SK-N-SH (cell line): ENCODE data around the gene PPP4R3A. TPM values are rescaled to one million over a fixed set of nuclear protein-coding genes. Genes with fewer than 3 reads are reported as not detected.

Experiments
- CTCF ChIA-PET: fragments of 300-600, 350-600 bp; formaldehyde crosslinking; extraction: SDS; loops from one replicate; lab custom pipeline; 2021; lab: Yijun Ruan, JAX
- POLR2A ChIA-PET: fragments of 350-600 bp; sonication (Branson Sonifier 250); formaldehyde crosslinking; extraction: SDS; loops from one replicate; lab custom pipeline; 2020; ENCODE audit warnings: antibody characterized with exemption, inconsistent platforms; lab: Yijun Ruan, JAX
- DNase-seq: peaks from one replicate; pipeline ENCODE4 v3.0.0; 2012
- H2AFZ ChIP-seq: fragments of 200-600 bp; sonication (generic); 2 replicates; pipeline ENCODE4 v1.8.1; 2016; ENCODE audit warnings: antibody characterized with exemption, mild to moderate bottlenecking, low read depth
- H3F3A ChIP-seq: fragments of 200-600 bp; sonication (generic); replicated peaks from 2 replicates; pipeline ENCODE3; 2016; ENCODE audit warnings: antibody characterized with exemption, mild to moderate bottlenecking; ENCODE audit not compliant: insufficient read depth
- H3K27ac ChIP-seq, 2 experiments: fragments of 200-500 bp in 1 of 2; fragments of 200-600 bp in 1 of 2; sonication (Bioruptor generic) in 1 of 2; sonication (generic), shearing (Covaris generic) in 1 of 2; 2 replicates each; pipeline versions ENCODE4 v1.5.1 to v1.6.1; 2014 to 2016; ENCODE audit warnings: low read depth in 2 of 2, inconsistent platforms in 1 of 2, low read length in 1 of 2, mild to moderate bottlenecking in 1 of 2, mixed read lengths in 1 of 2
- H3K27me3 ChIP-seq: fragments of 200-600 bp; sonication (generic), shearing (Covaris generic); 2 replicates; pipeline ENCODE4 v1.6.1; 2016; ENCODE audit warnings: mixed run types; ENCODE audit not compliant: insufficient read depth
- H3K36me3 ChIP-seq, 2 experiments: fragments of 200-500 bp in 1 of 2; fragments of 200-600 bp in 1 of 2; sonication (Bioruptor generic) in 1 of 2; sonication (generic) in 1 of 2; replicated peaks in 1 of 2; 2 replicates each; pipeline versions ENCODE3 to v1.5.1; 2014 to 2016; ENCODE audit warnings: low read length in 1 of 2, mild to moderate bottlenecking in 1 of 2; ENCODE audit not compliant: insufficient read depth in 2 of 2, control insufficient read depth in 1 of 2
- H3K4me1 ChIP-seq, 2 experiments: fragments of 200-500 bp in 1 of 2; fragments of 200-600 bp in 1 of 2; sonication (Bioruptor generic) in 1 of 2; sonication (generic), shearing (Covaris generic) in 1 of 2; 2 replicates each; pipeline versions ENCODE4 v1.5.1 to v1.6.1; 2014 to 2016; ENCODE audit warnings: low read depth in 1 of 2, low read length in 1 of 2, mixed run types in 1 of 2; ENCODE audit not compliant: insufficient read depth in 2 of 2, control insufficient read depth in 1 of 2
- H3K4me2 ChIP-seq: fragments of 200-600 bp; sonication (generic), shearing (Covaris generic); 2 replicates; pipeline ENCODE4 v1.6.1; 2017; ENCODE audit warnings: mixed run types
- H3K4me3 ChIP-seq, 2 experiments: fragments of 200-500 bp in 1 of 2; fragments of 200-600 bp in 1 of 2; sonication (Bioruptor generic) in 1 of 2; sonication (generic), shearing (Covaris generic) in 1 of 2; 2 replicates each; pipeline versions ENCODE4 v1.5.1 to v1.8.1; 2014 to 2016; ENCODE audit warnings: low read depth in 2 of 2, inconsistent platforms in 1 of 2, low read length in 1 of 2, mild to moderate bottlenecking in 1 of 2, mixed read lengths in 1 of 2, moderate library complexity in 1 of 2
- H3K79me2 ChIP-seq: fragments of 200-600 bp; sonication (generic); 2 replicates; pipeline ENCODE4 v1.8.1; 2017; ENCODE audit warnings: mild to moderate bottlenecking; ENCODE audit not compliant: insufficient read depth
- H3K9ac ChIP-seq: fragments of 200-600 bp; sonication (generic); 2 replicates; pipeline ENCODE4 v1.6.1; 2017; ENCODE audit warnings: mixed run types
- H3K9me2 ChIP-seq: fragments of 200-600 bp; sonication (generic); 2 replicates; pipeline ENCODE4 v1.6.1; 2017; ENCODE audit warnings: mixed run types
- H3K9me3 ChIP-seq: fragments of 200-600 bp; sonication (generic); 2 replicates; pipeline ENCODE4 v1.6.1; 2017; ENCODE audit warnings: mixed run types, mild to moderate bottlenecking, moderate library complexity
- H4K20me1 ChIP-seq: fragments of 200-600 bp; sonication (generic); 2 replicates; pipeline ENCODE4 v1.6.1; 2017; ENCODE audit warnings: mild to moderate bottlenecking, mixed run types; ENCODE audit not compliant: insufficient read depth
- CHD2 ChIP-seq: fragments of 150-350 bp; IDR thresholded peaks from 2 replicates; pipeline ENCODE4 v1.6.1; 2018; ENCODE audit warnings: low read length; ENCODE audit not compliant: partially characterized antibody
- CTCF ChIP-seq: fragments of 200-600 bp; sonication (generic); IDR thresholded peaks from 2 replicates; pipeline ENCODE4 v1.6.1; 2017; ENCODE audit warnings: antibody characterized with exemption, mild to moderate bottlenecking, moderate library complexity
- EZH2phosphoT487 ChIP-seq: fragments of 200-600 bp; sonication (generic); IDR thresholded peaks from 2 replicates; pipeline ENCODE4 v1.6.1; 2017; ENCODE audit warnings: low read depth, mixed run types, mild to moderate bottlenecking, antibody characterized with exemption, moderate library complexity, borderline replicate concordance
- GABPA ChIP-seq: IDR thresholded peaks from 2 replicates; pipeline ENCODE4 v1.4.0; 2012; ENCODE audit warnings: low read depth, mild to moderate bottlenecking
- IRF3 ChIP-seq: fragments of 150-350 bp; IDR thresholded peaks from 2 replicates; pipeline ENCODE4 v1.6.1; 2016; ENCODE audit warnings: mild to moderate bottlenecking, low read depth, low read length
- JUND ChIP-seq: IDR thresholded peaks from 2 replicates; pipeline ENCODE4 v1.4.0; 2012
- MAX ChIP-seq: IDR thresholded peaks from 2 replicates; pipeline ENCODE4 v1.4.0; 2012; ENCODE audit warnings: low read depth
- NRF1 ChIP-seq: IDR thresholded peaks from 2 replicates; pipeline ENCODE4 v1.6.1; 2012; ENCODE audit warnings: low read depth, mild to moderate bottlenecking, low read length
- REST ChIP-seq: IDR thresholded peaks from 2 replicates; pipeline ENCODE4 v1.6.1; 2012; ENCODE audit warnings: mild to moderate bottlenecking, low read depth, low read length, moderate library complexity
- SIN3A ChIP-seq: IDR thresholded peaks from 2 replicates; pipeline ENCODE4 v1.6.1; 2012; ENCODE audit warnings: low read depth, mild to moderate bottlenecking, low read length, moderate library complexity, borderline replicate concordance
- SMC3 ChIP-seq: IDR thresholded peaks from 2 replicates; pipeline ENCODE4 v1.6.1; 2012; ENCODE audit warnings: low read depth, low read length, improper control_type of control experiment
- TAF1 ChIP-seq: IDR thresholded peaks from 2 replicates; pipeline ENCODE4 v1.6.1; 2012; ENCODE audit warnings: low read depth, mild to moderate bottlenecking, low read length, moderate library complexity, borderline replicate concordance
- TCF12 ChIP-seq: IDR thresholded peaks from 2 replicates; pipeline ENCODE4 v1.4.0; 2012
- TEAD4 ChIP-seq: IDR thresholded peaks from 2 replicates; pipeline ENCODE4 v1.4.0; 2012; ENCODE audit warnings: mild to moderate bottlenecking, borderline replicate concordance; ENCODE audit not compliant: insufficient read depth
- ZBTB33 ChIP-seq: IDR thresholded peaks from 2 replicates; pipeline ENCODE4 v1.4.0; 2012; ENCODE audit warnings: low read depth, borderline replicate concordance
- WGBS: methylation state at CpG from one replicate; pipeline ENCODE4 v1.1.6; 2017; ENCODE audit warnings: low lambda C conversion rate; 5-methylcytosine and 5-hydroxymethylcytosine counted together
- polyA plus RNA-seq, 3 experiments: library from polyadenylated mRNA; depleted of rRNA; stranded (reverse); fragments of >200 nt; gene quantifications; 2 replicates each; pipeline ENCODE4 v1.2.3, GENCODE V29; 2012

The PPP4R3A gene
- polyA plus RNA-seq, 1 of the 3 experiments (the other 2 are of a cell fraction): 34.9 TPM

GRCh38 chr14:91533623-91534022, 23.5 kb upstream of the PPP4R3A start:
- Histone ChIP-seq H3K9ac (no peak overlapping the region), H3K27ac (no peak overlapping the region), H3K79me2 (no peaks in the 10 kb centered on the region), H3K4me2 (no peak overlapping the region), H3F3A (no peaks in the 10 kb centered on the region), H4K20me1 (no peaks in the 10 kb centered on the region), H3K4me1 (no peaks in the 10 kb centered on the region), H2AFZ (no peak overlapping the region), H3K27me3 (peaks cover 25% of the 10 kb centered on the region), H3K36me3 (no peaks in the 10 kb centered on the region), H3K9me2 (no peaks in the 10 kb centered on the region), H3K4me3 (no peak overlapping the region), H3K9me3 (no peaks in the 10 kb centered on the region)
- ChIA-PET CTCF (interaction anchor here (0.6 kb wide), 1 partner anchor 382 kb away, joined by 3 read pairs; no protein-coding TSS in a partner anchor), POLR2A (no interaction called here)
- TF ChIP-seq TAF1 (no peak), ZBTB33 (no peak), IRF3 (no peak), TCF12 (no peak), JUND (no peak), CHD2 (no peak), EZH2phosphoT487 (no peak), TEAD4 (no peak), NRF1 (no peak), SIN3A (no peak), CTCF (no peak), GABPA (no peak), SMC3 (no peak), MAX (no peak), REST (no peak)
- DNase-seq: no peak
- 6% methylated on average over 3 of the region's 3 CpGs for whole genome bisulfite sequencing
